NCI-H1092 (cell line): ENCODE measurements around the gene PRDM16.

ENCODE experiments used
- DNase-seq: peaks from one replicate; lab custom pipeline; 2025; lab: John Stamatoyannopoulos, UW

PRDM16 gene

DNA sequence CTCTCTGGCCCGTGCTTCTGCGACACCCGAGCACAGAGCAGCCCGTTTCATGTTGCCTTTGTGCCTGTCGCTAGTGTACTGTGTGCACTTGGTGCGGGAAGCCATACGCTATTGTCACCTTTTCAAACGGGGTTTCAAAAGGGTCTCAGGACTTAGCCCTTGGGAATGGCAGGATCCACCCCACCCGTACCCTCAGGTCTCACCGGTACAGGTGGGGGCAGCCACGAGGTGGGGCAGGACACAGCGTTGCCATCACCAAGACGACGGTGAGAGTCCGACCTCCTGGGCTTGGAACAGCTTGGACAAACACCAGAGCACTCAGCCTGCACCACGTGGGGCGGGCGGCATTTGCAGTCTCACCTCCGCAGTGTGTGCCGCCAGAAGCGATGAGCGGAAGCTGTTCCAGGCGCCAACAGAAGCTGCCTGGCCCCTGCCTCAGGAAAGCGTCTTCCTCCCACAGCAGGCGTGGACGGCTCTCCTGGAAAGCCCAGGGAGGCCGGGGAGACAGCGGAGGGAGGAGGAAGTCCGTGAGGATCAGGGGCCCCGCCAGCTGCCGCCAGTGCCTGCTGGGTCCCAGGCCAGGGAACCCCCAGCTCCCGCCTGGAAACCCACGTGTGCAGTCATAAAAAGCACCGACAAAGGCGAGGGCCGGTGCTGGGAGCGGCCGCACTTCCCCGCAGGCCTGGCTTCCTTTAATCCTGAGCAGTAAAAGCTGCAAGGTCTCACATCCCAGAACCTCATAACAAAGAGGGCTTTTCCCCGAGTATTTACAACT is 254.2 kb downstream of the PRDM16 start:
- peak; percentile 57 for DNase-seq

DNA sequence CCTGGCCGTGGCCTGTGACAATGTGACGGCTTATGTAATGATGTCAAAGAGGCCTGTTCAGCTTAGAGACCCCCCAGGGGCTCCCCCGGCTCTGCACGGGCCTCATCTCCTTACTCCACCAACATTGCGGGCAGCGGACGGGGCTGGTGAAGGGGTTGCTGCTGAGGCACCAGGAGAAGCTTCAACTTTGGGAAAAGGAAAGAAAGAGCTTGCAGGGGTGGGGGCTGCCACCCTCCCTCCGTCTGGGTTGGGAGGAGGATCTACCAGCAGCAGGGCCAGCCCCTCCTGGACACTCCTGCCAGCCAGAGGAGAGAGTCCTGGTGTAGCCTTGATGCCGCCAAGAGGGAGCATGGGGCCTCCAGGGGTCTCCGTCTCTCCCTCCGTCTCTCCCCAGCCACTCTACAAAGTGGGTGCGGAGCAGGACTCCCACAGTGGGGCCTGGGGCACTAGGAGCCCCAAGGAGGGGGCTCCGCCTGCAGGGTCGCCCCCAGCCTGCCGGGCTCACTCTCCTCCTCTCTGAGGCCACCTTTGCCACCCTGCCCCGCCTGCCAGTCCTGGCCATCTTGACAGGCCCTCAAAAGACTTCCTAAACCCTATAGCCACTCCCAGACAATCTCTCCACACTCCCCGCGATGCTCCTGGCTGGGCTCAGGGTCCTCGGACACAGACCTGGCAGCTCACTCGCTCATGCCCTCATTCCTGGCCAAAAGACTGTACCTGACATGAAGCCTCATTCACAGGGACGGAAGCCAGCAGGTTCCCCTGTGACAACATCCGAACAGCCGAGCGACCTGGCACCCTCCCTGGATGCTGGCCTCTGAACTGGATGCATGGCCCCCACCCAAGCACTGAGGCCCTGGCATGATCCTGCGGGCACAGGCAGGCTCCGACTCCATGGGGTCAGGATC is 255.0 kb downstream of the PRDM16 start:
- no peak for DNase-seq

DNA sequence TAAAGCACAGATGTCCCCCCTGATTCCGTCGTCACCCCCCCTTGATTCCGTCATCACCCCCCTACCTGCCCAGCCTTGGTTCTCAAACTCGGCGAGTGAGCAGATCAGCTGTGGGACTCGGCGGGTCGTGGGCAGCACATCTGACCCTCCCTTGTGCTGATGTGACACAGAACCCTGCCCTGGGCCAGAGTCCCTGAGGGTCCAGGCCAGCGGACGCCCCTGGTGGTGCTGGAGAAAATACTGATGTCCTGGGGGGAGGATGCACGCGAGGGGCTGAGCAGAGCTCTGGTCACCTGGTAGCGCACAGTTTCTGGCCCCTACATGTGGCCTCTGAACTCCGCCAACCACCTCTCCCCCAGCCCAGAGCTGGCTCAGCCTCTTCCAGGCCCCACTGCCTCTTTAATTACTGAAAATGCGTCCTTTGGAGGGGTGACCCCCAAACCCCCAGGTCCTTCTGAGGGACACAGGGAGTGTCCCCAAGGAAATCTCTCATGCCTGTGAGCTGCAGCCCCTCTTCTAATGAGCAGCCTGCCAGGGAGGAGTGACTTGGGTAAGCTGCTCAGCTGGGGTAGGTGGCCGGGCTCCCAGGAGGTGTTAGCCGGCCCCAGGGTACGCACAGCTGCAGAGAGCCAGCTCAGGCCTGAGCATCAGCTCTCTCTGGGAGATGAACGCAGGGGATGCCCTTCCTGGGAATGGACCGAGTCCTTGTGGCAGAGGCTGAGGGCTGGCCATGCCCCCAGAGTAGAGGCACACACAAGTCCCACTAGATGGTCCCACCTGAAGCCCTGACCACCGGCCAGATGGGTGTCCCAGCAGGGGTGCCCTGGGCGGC is 255.9 kb downstream of the PRDM16 start:
- no peak for DNase-seq

DNA sequence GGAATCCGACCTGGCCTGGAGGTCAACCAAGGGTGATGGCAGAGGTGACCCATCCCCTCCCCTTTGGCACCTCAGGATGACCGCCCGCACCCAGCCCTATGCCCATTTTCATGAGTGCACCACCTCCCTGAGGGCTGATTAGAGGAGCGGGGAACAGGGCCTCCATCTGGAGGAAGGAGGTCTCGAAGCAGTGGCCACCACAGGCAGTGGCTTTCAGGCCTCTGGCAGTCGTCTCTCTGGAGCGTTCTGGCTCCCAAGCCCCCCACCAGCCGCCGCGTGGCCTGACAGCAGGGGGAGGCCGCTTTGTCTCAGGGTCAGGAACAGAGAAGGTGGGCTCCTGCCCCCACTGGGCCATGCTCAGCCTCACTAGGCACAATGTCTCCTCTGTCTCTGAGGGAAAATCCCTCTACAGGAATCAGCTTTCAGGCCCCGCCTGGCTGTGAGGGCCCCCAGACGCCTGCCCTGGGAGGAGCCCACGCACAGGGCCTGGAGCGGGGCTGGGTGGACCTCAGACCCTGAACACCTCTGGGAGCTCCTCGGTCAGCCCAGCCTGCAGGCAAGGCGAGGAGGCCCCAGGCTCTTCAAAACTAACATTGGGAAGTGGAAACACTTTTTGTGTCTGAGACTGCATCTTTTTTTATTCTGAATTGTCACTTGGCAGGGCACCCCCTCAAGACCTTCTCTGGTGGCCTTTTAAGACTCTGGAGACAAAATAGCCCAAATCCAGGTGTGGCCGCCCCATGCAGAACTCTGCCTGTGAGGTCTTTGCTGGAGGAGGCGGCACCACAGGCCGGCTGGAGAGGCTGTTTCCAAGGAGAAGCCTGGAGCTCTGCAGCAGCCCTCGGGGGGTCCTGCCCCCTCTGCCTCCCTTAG is 257.7 kb downstream of the PRDM16 start:
- no peak for DNase-seq

DNA sequence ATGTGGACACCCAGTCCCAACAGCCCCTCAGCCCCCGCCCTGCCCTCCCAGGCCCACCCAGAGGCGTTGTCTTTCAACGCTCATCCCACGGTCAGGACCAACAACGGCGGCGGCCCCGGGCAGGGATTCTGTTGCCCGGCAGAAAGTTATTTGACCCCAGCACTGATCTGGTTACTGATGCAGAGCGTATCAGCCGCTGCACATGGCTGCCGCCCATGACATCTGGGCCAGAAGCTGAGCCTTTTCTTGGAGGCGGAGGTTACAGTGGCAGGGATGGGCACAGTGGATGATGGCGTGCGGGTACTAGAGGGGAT is 258.3 kb downstream of the PRDM16 start:
- no peak for DNase-seq

DNA sequence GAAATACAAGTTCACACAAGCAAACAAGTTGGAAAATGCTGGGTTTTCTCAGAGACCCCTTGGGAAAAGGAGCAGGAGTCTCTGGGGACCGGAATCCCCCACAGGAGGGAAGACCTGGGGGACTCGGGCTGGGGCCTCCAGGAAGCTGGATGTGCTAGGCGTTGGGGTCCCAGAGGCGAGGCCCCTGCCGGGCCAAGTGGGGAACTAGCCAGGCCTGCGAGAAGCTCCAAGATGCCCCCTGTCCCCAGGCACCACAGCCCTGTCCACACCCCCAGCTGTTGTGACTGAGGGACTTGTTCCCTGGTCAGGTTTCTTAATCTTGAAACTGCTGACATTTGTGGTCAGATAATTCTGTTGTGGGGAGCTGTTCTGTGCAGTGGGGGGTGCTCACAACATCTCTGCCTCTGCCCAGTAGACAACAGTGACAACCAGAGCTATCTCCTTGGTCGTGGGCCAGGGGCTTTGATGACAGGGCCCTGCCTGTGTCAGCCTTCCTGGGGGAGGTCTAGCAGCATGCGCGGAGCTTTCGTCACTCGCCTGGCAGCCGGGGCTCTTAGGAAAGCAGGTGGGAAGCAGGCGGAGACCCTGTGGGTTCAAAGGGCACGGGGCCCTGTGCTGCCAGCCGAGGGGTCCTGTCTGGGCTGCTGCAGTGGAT is 259.1 kb downstream of the PRDM16 start:
- DNase-seq, result no peak

DNA sequence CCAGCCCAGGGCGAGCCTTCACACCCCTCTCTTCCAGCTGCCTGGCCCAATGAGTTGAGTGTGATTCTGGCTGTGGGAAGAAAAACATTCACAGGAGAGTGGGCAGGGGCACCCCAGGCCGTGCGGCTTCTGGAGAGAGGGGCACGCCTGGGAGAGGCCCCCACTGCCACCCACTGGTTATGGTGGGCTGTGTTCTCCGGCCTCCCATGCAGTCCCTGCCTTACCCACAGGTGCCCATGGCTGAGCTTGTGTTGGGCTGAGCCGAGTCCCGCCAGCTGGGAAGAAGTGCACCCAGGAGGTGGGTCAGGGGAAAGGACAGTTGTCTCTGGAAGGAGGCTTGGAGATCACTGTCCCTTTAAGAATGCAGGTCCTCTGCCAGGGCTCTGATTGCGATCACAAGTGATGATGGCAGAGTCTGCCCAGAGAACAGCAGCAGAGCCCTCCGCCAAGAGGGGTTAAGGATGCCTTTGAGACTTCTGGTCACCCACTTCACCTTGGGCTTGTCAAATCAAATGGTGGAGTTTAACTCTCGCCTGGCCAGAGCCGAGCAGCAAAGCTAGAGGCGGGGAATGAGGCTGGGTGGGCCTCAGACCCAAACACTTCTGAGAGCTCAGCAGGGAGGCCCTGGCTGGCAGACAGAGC is 260.8 kb downstream of the PRDM16 start:
- no peak for DNase-seq

DNA sequence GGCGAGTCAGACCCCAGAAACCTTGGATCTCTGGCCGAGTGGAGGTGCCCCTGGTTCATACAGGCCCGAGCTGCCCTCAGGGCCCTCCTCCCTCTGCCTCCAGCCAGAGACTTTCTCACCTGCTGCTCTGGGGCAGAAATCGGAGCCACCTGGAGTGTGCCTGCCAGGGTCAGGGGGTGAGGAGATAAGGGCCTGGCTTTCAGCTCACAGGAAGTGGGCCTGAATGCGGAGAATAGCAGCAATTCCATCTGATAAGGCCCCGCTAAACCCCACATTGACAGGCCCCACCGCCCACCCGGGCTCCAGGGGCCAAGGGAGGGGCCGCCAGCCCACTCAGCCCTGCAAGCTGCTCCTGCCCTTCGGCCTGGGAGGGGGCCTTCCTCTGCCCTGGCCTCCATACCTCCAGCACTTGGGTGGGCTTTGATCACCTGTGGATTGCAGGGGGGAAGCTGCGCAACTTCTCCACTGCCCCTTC is 261.8 kb downstream of the PRDM16 start:
- no peak for DNase-seq

DNA sequence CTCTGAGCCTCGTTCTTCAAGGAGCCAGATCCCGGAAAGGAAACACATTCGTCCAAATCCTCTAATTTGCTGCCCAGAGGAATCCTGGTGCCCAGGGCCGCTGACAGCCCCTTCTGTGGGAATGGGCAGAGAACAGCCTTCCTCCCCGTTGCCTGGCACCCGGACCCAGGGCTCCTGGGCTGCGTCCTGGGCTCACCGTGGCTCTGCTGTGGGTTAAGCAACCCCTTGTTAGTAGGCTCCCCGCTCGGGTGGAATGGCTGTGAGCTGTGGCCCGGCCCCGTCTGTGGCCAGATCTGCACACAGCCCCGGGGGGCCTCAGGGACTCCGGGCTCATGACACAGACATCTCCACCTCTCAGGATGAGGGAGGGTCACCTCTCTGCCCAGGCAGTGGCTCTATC is 262.6 kb downstream of the PRDM16 start:
- DNase-seq, result no peak

DNA sequence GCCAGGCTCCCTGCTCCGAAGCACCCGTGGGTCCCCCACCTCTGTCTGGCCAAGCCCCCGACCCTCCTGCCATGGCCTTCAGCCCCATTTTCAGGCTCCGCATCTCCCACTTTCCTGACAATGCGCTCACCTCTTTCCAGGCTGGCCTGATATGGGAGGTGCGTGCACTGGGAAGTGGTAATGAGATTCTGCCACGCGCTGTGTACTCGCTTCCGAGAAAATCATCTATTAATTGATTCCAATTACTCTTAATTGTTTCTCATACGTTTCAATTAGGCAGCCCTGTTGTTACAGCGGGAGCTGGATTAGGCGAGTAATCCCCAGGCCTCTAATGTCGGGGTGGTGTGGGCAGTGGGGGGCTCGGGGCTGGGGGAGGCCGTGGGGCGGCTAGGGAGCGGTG is 263.0 kb downstream of the PRDM16 start:
- no peak for DNase-seq

DNA sequence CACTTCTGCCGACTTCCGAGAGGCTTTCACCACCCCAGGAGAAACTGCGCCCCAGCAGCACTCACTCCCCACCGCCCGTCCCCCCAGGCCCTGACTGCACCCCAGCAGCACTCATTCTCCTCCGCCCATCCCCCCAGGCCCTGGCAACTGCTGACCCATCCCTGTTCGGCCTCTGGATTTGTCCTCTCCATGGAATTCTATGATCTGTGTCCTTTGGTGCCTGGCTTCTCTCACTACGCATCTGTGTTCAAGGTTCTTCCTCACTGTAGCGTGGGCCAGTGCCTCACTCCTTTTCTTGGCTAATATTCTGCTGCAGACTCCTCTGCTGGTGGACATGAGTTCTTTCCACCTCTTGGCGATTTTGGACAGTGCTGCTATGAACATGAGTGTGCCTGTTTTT is 263.7 kb downstream of the PRDM16 start:
- no peak for DNase-seq

DNA sequence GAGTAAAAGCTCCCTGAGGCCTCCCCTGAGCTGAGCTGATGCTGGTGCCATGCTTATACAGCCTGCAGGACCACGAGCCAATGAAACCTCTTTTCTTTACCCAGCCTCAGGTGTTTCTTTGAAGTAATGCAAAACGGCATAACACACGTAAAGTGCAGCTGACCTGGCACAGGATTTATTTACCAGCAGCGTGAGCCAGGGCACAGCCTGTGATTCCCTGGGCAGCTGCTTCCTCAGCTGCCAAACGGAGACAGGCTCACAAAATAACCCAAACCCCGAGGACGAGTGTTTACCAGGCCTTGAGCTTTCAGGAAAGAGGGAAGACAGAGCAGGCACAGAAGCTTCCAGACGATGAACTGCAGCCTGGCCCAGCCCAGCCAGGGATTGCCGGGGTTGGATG is 264.9 kb downstream of the PRDM16 start:
- DNase-seq, result peak; percentile 38

DNA sequence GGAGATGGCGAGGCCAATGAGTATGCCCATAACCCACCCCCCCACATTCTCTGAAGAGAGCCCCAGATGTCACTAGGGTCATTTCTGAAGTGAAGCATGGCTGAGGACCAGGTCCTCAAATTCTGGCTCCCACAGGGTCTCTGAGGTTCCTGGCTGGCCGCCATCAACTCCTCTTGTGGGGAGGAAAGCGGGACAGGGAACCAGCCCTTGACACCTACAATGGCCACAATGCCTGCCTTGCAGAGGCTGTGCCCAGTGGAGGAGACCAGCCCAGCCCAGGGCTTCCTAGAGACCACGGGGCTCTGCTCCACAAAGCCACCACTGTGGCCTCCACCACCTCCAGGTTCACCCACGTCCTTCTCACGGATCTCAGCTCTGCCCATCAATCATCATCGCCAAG is 265.4 kb downstream of the PRDM16 start:
- DNase-seq, result no peak

DNA sequence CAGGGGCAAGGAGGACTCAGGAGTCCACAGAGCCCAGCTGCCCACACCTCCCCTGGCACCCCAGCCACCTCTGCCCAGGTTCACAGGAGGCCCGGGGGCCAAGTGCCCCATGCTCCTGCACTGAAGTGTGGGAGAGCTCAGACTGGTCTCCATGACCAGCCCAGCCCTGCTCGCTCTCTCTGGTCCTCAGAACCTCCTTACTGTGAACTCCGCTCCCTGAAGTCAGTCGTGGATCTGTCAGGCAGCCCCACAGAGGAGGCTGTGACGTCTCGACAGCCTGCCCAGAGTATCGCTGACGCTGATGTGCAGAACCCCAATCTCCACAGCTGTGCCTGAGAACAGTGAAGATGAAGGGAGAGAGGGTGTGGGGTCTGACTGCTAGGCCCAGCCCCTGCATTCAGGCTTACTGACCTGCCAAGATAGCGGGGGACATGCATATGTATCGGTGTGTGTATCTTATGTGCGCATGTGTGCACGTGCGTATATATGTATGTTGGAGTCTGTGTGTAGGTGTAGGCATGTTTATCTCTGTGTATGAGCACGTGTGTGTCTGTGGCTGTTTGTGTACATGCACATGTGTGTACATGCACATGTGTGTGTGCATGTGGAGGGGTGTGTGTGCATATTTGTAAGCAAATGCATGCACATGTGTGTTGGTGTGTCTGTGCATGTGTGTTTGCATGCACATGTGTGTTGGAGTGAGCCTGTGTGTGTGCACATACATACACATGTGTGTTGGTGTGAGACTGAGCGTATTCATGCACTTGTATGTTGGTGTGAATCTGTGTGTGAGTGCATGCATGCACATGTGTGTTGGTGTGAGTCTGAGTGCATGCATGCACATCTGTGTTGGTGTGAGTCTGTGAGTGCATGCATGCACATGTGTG is 267.0 kb downstream of the PRDM16 start:
- DNase-seq, result no peak

DNA sequence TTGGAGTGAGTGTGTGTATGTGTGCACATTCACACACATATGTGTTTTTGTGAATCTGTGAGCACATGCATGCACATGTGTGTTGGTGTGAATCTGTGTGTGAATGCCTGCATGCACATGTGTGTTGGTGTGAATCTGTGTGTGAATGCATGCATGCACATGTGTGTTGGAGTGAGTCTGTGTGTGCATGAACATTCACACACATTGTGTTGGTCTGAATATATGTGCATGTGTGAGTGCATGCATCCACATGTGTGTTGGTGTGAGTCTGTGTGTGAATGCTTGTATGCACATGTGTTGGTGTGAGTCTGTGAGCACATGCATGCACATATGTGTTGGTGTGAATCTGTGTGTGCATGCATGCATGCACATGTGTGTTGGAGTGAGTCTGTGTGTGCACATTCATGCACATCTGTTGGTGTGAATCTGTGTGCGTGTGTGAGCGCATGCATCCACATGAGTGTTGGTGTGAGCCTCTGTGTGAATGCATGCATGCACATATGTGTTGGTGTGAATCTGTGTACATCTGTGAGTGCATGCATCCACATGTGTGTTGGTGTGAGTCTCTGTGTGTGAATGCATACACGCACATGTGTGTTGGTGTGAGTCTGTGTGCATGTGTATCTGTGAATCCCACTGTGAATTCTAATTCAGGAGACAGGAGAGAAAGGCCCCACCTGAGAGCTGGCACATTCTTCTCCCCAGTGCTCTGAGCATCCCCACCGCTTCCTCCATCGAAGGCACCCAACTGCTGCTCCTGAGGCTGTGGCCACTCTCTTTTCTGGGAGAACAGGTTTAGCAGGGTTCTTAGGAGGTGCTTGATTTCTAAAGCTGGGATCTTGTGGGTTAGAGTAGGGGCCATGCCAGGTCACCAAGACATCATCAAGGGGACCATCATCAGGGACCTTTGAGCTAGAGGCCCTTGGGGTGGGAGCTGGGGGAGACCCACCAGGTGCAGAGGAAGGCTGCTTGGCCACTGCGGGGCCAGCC is 267.9 kb downstream of the PRDM16 start:
- DNase-seq, result no peak

DNA sequence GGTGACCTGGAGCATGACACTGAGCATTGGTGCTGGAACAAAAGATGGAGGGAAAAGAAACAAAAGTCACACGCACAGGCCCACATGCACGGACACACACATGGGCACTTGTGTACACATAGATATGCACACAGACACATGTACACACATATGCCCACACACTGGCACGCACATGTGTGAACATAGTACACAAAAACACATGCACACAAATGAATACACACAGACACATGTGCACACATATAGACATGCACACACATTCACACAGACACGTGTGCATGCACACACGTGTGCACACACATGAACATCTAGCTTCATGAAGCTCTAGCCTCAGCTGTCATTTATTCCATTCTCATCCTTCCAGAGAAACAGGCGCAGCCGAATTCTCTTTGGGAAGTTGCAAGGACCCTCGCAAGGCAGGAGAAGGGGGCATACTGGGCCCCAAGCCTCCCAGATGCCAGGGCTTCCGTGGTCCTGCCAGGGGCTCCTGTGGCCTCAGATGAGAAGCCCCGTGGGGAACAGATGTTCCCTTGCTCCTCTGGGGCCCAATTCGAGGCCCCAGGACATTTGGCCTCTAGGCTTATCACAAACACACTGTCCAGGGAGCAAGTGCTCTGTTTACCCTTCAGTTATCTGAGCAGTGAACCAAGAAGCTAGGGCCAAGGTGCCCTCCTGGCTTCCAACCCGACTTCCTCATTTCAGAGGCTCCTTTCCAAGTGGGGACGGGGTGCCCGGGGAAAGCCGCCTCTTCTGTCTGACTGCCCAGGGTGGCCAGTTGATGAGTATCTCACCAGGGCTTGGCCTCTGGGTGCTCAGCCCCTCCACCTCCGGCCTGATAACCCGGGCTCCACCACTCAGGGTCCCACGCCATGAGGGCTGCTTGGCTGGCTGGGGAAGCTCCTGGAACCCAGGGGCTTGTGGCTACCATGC is 269.1 kb downstream of the PRDM16 start:
- no peak for DNase-seq

DNA sequence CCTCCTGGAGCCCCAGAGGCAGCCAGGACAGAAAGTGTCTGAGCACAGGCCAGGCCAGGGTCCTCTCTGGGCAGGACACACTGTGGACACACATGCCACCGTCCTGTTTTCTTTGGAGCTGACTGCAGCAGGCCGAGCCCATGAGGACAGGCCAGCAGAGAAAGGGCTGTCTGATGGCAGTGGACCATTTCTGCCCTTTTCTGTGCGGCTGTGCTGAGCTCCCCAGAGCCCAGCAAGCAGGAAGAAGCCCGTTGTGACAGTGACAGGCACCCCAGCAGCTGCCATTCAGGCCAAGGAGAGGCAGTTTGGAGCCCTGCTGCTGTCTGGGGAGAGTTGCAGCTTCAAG is 269.7 kb downstream of the PRDM16 start:
- no peak for DNase-seq
